ENCODE measurements around the gene MAPK14. TPM values are rescaled to one million over a fixed set of nuclear protein-coding genes. Genes with fewer than 3 reads are reported as not detected.
"Not testable (repeated sequence)": the region's sequence is repeated elsewhere in the genome, so short reads cannot be mapped to it uniquely, and the experiment has no call there.

Gene MAPK14
- total RNA-seq, 1 donor from 2014 or later: 67.9 TPM

- peak; percentile 84 for DNase-seq
Measured at GRCh38 chr6:36123270-36124139, 95.9 kb downstream of the MAPK14 start.

DNA sequence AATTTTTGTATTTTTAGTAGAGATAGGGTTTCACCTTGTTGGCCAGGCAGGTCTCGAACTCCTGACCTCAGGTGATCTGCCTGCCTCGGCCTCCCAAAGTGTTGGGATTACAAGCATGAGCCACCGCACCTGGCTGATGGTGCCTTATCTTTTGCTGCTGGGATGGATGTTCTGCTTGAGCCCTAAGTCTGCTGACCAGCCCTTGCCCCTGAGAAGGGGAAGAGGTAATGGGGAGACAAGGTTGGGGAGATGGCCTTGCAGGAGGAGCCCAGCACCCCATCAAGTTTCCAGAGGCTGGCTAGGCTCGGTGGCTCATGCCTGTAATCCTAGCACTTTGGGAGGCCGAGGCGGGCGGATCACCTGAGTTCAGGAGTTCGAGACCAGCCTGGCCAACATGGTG lies 96.7 kb downstream of the MAPK14 start:
- not testable (repeated sequence) for DNase-seq

GRCh38 chr6:36124881-36125280 lies 97.3 kb downstream of the MAPK14 start:
- no peak for DNase-seq

DNA sequence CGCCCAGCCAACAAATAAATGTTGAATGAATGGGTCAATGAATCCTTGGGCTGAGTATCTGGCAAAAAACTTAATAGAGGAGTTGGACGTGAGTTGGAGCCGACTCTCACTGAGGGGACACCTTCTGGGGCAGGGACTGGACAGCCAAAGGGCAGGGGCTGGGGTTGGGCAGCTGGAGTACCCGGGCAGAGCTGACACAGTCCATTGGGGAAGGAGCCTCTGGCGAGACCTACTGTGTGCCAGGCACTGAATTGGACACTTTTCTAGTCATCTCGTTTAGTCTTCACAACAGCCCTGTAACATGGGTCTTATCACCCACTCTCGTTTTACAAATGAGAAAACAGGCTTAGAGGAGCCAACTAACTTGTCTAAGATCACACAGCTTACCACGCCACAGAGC lies 98.0 kb downstream of the MAPK14 start:
- DNase-seq: no peak

DNA sequence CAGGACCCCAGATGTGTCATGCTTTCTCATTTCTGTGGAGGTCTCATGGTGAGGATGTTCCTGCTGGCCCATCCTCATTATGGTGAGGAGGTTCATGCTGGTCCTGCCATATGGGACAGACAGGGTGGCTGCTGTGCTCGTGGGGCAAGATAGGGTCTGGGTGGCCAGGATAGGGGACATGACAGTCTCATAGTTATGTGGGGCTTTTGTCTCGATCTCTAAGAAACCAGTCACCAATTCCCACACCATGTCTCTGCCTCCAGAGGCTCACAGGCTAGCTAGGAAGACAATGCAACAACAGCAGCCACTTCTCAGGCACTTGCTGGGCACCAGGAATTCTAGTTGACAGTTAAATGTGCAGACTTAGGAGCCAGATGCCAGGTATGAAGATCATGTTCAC lies 98.5 kb downstream of the MAPK14 start:
- DNase-seq: no peak

- no peak for DNase-seq
Measured at GRCh38 chr6:36126553-36127458, 99.2 kb downstream of the MAPK14 start.

DNA sequence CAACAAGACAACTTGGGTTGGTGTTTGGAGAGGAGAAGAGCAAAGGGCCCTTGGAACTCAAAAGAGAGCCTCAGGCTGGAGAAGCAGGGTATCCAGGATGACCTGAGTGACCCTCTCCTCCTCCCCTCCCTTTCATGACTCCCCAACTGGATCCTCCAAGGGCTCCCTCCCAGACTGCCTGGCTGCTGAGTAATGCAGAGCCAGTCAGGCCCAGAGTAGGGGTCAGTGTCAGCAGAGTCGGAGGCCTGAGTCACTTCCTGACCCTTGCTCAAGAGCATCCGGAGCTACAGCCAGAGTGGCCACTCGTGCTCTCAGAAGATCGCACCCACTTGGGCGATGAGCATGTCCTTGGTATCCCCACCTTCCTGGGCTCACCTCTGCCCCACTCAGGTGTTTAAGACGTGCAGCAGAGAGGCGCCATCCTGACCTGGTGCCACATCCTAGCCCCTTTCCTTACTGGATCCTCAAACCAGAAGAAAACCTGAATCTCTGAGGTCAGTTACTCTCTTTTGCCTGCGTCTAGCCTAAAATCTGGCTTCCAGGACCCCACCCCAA lies 99.9 kb downstream of the MAPK14 start:
- no peak for DNase-seq

DNA sequence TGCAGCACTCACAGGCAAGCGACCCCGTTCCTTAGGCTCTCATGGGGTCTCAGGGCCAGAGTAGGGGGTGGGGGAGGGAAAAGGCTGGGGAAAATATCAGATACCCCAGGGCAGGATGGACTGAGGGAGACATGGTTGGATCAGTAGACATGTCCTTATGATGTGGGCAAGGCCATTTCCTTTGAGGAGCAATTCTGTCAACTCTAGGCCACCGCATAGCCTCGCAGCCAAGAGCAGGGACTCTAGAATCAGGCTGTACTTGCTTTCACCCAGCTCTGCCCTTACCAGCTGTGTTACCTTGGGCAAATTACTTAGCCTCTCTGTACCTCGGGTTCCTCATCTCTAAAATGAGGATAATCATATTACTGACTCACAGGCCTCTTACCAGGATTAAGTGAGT lies 100.5 kb downstream of the MAPK14 start:
- no peak for DNase-seq

DNA sequence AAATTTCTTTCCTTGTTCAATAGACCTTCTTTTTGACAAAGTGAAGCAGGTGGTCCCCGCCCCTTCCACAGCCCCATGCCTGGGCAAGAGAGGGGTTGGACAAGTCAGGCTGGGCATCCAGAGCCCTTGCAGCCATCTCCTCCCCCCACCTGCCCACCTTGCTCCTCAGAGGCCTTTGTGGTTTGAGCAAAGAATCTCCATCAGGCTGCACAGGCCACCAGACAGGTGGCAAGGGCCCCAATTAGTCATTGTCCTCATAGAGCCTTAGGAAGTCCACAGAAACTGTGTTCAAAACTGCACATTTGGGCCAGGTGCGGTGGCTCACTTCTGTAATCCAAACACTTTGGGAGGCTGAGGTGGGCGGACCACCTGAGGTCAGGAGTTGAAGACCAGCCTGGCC lies 101.2 kb downstream of the MAPK14 start:
- DNase-seq: no peak

GRCh38 chr6:36129334-36129733 lies 101.7 kb downstream of the MAPK14 start:
- not testable (repeated sequence) for DNase-seq

DNA sequence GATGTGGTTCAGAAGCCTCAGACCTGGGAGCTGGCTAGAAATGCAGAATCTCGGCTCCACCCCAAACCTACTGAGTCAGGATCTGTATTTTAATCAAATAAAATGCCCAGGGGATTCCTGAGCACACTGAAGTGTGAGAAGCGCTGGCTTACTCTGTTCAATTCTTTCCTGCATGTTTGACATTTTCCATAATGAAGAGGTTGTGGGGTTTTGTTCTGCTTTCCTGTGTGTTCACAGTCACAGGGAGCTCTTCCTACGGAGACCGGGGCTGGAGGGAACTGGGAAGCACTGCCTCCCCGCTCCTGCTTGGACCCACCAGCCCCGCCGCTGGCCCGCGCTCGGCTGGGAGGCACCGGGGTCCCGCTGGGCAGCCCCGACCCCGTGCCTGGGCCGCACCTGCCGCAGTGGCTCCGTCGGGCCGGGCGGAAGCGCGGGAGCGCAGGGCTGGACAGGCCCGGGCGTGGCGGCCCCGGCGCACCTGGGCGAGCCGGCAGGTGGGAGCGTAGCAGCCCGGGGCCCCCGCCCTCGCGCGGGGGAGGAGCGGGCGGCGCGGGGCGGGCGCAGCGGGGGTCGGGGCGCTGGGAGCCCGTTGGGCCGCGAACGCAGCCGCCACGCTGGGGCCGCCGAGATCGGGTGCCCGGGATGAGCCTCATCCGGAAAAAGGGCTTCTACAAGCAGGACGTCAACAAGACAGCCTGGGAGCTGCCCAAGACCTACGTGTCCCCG lies 102.5 kb downstream of the MAPK14 start, which contains the start of gene MAPK13:
Gene MAPK13 (plus strand): TSS at position 573 of the 726 bp plus-strand sequence. CDS start 70 bp downstream, at position 643.
- peak; percentile 16 for DNase-seq

- DNase-seq: peak; percentile 48
Measured at GRCh38 chr6:36130667-36131510, 103.3 kb downstream of the MAPK14 start.

DNA sequence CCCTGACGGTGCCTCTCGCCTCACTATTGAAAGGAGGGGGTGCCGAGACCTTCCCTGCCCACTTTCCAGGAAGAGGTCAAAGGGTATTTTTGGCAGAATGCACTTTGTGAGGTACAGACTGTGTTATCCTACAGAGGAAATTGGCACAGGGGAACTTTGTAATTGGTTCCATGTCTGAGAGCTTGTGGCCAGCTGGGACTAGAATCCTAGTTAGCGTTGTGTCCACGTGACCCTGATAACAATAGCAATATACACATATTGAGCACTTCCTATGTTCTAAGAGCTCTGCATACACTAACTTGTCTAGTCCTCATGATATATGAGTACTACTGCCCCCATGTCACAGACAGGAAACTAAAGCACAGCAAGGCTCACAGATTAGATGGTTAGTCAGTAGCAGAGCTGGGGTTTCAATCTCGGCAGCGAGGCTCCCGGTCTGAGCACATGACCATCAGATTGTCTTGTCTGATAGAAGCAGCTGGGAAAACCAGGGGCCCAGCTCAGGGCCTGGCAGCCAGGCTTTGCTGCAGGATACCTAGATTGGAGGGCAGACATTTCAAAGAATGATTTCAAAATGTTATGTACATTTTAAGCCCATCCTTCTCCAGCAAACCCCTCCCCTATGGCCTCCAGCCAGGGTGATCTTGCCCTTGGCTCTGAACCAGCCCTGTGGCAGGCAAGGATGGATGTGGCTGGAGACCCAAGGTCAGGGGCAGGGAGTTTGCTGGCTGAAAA lies 104.1 kb downstream of the MAPK14 start:
- peak; percentile 57 for DNase-seq

- no peak for DNase-seq
Measured at GRCh38 chr6:36132246-36132895, 104.8 kb downstream of the MAPK14 start.

- DNase-seq: no peak
Measured at GRCh38 chr6:36133148-36133547, 105.5 kb downstream of the MAPK14 start.

DNA sequence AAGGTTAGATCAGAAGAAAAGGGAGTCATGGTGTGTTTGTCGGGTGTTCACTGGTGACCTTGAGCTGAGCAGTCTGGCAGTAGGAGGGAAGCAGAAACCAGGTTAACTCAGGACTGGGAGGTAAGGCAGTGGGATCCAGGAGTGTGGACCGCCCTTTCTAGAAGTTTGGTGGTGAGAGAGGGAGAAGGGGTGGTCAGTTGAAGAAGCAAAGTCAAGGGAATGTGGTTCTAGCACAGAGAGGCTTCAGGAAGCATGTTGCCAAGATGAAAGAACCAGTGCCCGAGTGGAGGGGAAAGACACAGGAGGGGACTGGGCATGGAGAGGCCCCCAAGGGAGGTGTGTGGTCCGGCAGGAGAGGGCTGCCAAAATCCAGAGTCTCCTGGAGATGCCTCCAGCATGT lies 106.3 kb downstream of the MAPK14 start:
- DNase-seq: no peak

- DNase-seq: no peak
Measured at GRCh38 chr6:36135053-36135731, 107.6 kb downstream of the MAPK14 start.

DNA sequence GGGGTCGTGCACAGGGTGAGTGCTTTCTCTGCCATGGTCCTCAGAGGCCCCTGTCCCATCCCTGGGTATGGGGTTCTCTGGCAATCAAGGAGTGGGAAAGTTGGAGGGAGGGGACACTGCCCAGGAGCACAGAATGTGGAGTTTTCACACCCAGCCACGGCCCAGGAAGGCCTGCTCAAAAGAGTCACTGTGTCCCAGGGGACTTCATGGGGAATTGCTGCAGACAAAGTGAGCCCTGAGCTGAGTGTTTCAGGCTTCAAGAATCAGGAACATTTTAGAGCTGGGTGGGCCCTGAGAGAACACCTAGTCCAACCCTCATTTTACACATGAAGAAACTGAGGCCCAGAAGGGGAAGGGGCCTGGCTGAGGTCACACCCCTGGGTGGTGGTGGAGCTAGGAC lies 108.4 kb downstream of the MAPK14 start:
- DNase-seq: no peak

DNA sequence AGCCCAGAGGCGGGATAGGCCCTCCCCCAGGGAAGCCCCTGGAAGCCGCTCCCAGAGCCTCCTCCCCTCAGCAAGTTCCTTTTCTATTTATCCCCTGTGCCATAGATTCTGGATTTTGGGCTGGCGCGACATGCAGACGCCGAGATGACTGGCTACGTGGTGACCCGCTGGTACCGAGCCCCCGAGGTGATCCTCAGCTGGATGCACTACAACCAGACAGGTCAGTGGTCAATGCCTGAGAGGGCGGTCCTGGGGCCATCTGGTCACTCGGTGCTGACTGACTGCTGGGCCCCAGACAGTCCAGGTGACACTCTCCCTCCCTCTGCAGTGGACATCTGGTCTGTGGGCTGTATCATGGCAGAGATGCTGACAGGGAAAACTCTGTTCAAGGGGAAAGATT lies 108.9 kb downstream of the MAPK14 start:
- no peak for DNase-seq
